MG63 (cell line): ENCODE results near the gene CD300LF. TPM values are rescaled to one million over a fixed set of nuclear protein-coding genes. Genes with fewer than 3 reads are reported as not detected.

Source experiments
- DNase-seq: peaks from one replicate; pipeline ENCODE4 v3.0.0-alpha.2; 2020
- H3K27me3 ChIP-seq: fragments of 250-450 bp; sonication (Bioruptor Pico); 2 replicates; pipeline ENCODE4 v1.5.1; 2020; ENCODE audit warnings: mild to moderate bottlenecking, moderate library complexity
- H3K36me3 ChIP-seq: fragments of 250-450 bp; sonication (Bioruptor Pico); 2 replicates; pipeline ENCODE4 v1.5.1; 2020; ENCODE audit warnings: mild to moderate bottlenecking, moderate library complexity
- H3K4me3 ChIP-seq: fragments of 250-450 bp; sonication (Bioruptor Pico); 2 replicates; pipeline ENCODE4 v1.5.1; 2020; ENCODE audit warnings: mild to moderate bottlenecking, moderate library complexity
- H3K9me3 ChIP-seq: fragments of 250-450 bp; sonication (Bioruptor Pico); 2 replicates; pipeline ENCODE4 v1.5.1; 2020; ENCODE audit warnings: mild to moderate bottlenecking, moderate library complexity
- total RNA-seq: library from RNA; depleted of rRNA; stranded (reverse); fragments of >200 nt; shearing (Covaris generic); gene quantifications from 2 replicates; pipeline ENCODE4 v1.2.3, GENCODE V29; 2014; ENCODE audit warnings: low replicate concordance

Gene CD300LF
- total RNA-seq, 1 experiment from 2014 or later: not detected

DNA sequence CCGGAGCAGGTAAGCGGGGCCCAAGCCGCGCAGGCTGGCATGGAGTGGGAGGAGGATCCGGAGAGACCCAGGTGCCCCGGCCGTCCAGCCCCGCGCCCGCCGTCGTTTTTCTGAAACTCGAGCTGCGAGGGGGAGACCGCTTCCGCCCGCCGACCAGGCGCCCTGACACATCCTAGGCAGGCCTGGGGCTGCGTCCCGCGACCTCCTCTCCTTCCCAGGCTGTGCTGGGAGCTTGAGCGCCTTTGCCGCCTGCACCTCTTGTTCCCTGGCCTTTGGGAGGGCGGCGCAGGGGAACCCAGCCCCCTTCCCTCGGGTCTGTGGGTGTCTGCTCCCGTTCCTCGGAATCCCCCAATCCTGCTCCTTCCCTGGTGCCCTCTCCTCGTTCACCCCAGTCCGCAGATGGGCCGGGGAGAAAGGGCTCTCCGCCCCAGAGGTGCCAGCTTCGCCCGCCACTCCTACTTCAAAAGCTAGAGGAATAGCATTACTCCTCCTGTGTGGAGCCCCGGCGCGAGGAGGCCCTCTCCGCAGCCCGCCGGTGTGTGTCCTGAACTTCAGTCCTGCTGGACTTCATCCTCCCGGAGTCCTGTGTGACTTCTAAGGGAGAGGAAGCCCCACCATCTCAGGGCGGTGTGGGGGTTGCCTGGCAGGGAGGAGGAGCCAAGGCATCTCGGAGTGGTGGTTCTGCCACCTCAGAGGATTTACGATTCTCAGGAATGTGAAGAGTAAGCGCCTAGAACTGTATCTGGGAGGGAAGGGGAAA is 36.7 kb upstream of the CD300LF start:
- no peaks in the 10 kb centered on the region for H3K9me3 ChIP-seq

DNA sequence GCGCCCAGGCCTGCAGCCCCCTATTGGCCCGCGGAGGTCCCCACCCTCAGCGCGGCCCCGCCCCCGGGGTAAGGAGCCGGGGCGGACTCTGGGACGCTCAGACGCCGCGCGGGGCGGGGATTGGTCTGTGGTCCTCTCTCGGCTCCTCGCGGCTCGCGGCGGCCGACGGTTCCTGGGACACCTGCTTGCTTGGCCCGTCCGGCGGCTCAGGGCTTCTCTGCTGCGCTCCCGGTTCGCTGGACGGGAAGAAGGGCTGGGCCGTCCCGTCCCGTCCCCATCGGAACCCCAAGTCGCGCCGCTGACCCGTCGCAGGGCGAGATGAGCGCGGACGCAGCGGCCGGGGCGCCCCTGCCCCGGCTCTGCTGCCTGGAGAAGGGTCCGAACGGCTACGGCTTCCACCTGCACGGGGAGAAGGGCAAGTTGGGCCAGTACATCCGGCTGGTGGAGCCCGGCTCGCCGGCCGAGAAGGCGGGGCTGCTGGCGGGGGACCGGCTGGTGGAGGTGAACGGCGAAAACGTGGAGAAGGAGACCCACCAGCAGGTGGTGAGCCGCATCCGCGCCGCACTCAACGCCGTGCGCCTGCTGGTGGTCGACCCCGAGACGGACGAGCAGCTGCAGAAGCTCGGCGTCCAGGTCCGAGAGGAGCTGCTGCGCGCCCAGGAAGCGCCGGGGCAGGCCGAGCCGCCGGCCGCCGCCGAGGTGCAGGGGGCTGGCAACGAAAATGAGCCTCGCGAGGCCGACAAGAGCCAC is 36.0 kb upstream of the CD300LF start, which contains the start of gene NHERF1:
Gene NHERF1 (plus strand): TSS at position 100 of the 750 bp plus-strand sequence. CDS start 219 bp downstream, at position 319.
- Histone ChIP-seq H3K4me3 (peak within 1 kb of the TSS; percentile 99), H3K9me3 (no peaks in the 10 kb centered on the region), H3K36me3 (peaks cover 30% of the 10 kb centered on the region), H3K27me3 (no peaks in the 10 kb centered on the region)
- DNase-seq: peak; percentile 97

More for the DNA sequence above, 36.7 kb upstream of the CD300LF start:
- DNase-seq: no peak
- Histone ChIP-seq H3K27me3 (no peaks in the 10 kb centered on the region), H3K36me3 (peaks cover 30% of the 10 kb centered on the region), H3K4me3 (peak overlapping the region; percentile 99)

DNA sequence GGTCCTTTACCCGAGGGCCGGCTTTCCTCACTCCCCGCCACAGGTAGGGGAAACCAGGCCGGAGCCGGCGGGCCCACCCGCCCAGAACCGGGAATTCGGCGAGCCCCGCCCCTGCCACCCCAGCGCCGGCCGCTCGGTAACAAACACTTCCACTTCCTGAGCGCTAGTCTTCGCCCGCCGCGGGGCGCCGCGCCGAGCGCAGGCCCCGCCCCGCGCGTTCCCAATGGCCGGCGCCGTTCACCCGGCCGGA is 35.5 kb upstream of the CD300LF start:
- no peak for DNase-seq
- H3K27me3 ChIP-seq: no peaks in the 10 kb centered on the region
- peak overlapping the region; percentile 99 for H3K4me3 ChIP-seq
- peaks cover 29% of the 10 kb centered on the region for H3K36me3 ChIP-seq
- no peaks in the 10 kb centered on the region for H3K9me3 ChIP-seq

DNA sequence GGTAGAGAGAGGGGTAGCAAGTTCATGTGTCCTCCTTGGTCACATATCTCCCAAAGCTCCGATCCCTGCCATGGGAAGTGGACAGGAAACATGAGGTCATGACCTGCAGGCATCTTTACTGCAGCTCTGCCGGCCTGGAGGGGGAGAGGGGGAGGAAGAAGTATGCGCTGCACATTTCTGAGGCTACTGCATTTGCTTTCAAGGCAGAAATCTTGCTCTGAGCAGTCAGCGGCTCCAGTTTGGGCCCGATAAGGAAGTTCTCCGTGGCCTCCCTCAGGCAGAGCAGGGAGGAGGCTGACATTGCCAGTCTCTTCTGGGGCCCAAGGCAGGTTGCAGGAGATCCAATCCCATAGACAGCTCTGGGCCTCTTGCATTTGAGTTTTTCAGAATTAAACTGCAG is 34.2 kb upstream of the CD300LF start:
- no peak overlapping the region for H3K4me3 ChIP-seq
- peaks cover 19% of the 10 kb centered on the region for H3K36me3 ChIP-seq
- no peaks in the 10 kb centered on the region for H3K9me3 ChIP-seq
- no peaks in the 10 kb centered on the region for H3K27me3 ChIP-seq
- no peak for DNase-seq

DNA sequence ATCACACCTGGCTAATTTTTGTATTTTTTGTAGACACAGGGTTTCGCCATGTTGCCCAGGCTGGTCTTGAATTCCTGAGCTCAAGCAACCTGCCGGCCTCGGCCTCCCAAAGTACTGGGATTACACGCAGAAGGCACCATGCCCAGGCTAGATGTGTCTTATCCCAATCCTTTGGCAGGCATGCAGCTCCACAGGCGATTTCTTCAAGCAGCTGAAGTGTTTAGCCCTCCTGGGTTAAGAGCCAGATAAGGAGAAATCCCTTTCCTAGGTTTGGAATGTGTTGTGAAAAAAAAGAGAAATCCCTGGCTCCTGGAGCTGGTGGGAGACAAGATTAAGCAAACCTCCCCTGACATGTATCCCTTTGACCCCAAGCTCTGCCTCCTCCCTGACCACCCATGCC is 33.7 kb upstream of the CD300LF start:
- Histone ChIP-seq H3K9me3 (no peaks in the 10 kb centered on the region), H3K4me3 (no peak overlapping the region), H3K27me3 (no peaks in the 10 kb centered on the region), H3K36me3 (peaks cover 18% of the 10 kb centered on the region)
- peak; percentile 45 for DNase-seq

DNA sequence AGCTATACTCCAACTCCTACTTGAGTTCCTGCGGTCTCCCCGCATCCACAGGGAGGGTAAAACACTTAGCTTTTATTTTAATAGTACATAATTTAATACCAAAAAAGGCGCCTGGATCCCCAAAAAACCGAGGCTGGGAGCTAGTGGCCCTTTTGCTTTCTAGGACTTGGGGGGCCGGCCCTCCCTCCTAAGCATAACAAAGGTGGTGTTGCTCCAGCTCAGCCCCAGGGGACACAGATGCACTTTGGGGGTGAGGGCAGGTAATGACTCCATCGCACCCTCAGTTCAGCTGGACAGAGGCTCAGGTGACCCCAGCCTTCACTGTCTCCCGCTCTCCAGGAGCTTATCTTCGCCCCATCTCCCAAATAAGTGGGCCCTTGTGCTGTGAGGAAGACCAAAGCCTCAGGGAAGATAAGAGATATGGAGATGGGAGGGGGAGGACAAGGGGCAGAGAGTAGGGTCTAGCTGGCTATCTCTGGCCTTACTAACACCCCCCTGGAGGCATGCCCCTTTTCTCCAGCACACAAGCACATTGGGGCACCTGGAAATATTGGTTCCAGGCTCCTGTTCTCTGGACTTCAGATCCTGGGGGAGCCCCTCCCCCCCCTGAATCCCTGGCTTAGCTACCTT is 32.9 kb upstream of the CD300LF start:
- no peak overlapping the region for H3K4me3 ChIP-seq
- no peaks in the 10 kb centered on the region for H3K9me3 ChIP-seq
- no peaks in the 10 kb centered on the region for H3K27me3 ChIP-seq
- H3K36me3 ChIP-seq: peaks cover 11% of the 10 kb centered on the region
- no peak for DNase-seq

DNA sequence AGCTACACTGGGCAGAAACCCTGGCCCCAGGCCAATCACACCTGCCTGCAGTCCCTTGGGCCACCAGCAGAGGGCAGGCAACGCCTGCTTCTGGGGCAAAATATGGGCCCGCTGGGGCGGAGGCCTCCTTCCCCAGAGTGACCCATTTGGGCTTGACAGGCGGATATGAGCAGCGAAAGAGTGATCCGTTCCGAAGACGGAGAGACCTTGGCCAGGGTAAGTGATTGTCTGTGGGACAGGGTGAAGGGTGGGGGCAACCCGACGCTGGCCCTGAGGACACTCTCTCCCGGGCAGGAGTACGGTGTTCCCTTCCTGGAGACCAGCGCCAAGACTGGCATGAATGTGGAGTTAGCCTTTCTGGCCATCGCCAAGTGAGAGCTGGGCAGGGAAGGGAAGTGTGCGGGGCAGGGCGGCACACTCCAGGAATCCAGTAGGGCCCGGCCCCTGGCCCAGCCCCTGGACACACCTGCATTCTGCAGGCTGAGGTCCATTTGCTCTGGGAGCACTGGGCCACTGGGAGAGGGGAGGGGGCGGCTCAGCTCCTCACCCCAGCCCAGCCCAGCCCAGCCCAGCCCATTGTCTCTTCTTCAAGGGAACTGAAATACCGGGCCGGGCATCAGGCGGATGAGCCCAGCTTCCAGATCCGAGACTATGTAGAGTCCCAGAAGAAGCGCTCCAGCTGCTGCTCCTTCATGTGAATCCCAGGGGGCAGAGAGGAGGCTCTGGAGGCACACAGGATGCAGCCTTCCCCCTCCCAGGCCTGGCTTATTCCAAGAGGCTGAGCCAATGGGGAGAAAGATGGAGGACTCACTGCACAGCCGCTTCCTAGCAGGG is 32.2 kb upstream of the CD300LF start:
- H3K36me3 ChIP-seq: peaks cover 7% of the 10 kb centered on the region

DNA sequence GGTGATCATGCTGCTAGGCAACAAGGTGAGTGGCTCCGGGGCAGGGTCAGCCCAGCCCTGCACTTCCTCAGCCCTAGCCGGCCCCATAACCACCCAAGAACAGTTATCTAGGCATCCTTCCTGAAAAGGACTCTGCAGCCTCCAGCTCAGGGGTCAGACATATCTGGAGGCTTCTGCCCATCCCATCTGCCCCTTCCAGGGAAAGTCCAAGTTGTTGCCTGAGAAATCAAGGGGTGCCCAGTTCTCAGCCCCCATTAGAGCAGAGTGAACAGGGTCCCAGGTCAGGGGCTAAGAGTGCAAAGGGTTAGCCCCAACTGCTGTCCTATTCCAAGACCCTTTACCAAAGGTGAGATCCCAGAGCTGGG is 31.6 kb upstream of the CD300LF start:
- no peak for DNase-seq
- H3K27me3 ChIP-seq: no peaks in the 10 kb centered on the region
- no peaks in the 10 kb centered on the region for H3K9me3 ChIP-seq

More for the DNA sequence above, 32.2 kb upstream of the CD300LF start:
- peak; percentile 68 for DNase-seq
- no peaks in the 10 kb centered on the region for H3K9me3 ChIP-seq
- no peak overlapping the region for H3K4me3 ChIP-seq
- no peaks in the 10 kb centered on the region for H3K27me3 ChIP-seq

DNA sequence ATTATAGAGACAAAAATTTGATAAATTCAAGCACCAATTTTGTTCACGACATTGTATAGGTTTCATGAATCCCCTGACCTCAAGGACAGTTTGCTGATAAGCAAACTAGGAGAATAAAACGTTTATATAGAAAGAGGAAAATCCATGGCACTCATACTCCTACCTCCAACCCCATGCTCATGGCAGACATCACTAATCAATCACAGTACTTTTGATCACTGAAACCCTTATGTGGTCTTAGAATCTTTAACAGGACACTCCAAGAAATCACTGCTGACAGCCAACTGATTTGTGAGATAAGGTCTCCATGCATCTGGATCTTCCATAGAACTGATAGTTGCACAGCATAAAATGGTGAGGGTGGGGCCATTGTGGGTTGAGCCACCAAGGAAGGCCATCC is 31.0 kb upstream of the CD300LF start:
- Histone ChIP-seq H3K36me3 (no peaks in the 10 kb centered on the region), H3K27me3 (no peaks in the 10 kb centered on the region), H3K4me3 (no peak overlapping the region), H3K9me3 (no peaks in the 10 kb centered on the region)
- no peak for DNase-seq

More for the DNA sequence above, 31.6 kb upstream of the CD300LF start:
- Histone ChIP-seq H3K36me3 (peaks cover under 1% of the 10 kb centered on the region), H3K4me3 (no peak overlapping the region)

DNA sequence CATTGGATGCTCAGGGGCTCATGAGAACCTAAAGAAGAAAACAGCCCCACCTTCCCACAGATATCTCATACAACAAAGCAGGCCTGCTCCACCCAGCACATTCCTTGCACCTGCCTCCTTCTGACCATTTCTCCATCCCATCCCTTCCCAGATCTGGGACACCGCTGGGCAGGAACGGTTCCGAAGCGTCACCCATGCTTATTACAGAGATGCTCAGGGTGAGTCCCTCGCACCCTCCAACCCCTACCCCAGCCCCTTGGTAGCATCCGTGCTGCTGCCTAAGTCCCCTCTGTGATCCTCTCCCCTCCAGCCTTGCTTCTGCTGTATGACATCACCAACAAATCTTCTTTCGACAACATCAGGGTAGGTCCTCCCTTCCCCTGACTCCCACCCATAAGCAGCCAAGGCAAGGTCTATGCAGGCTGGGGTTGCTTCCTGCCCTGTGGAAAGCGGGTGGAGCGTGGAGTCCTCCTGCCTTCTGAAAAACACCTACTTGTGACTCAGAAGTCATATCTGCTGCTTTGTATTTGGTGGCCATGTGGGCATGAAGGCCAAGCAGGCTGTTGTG is 30.3 kb upstream of the CD300LF start:
- Histone ChIP-seq H3K27me3 (peaks cover 2% of the 10 kb centered on the region; the same call in 1 of the 2 replicates), H3K9me3 (no peaks in the 10 kb centered on the region), H3K36me3 (no peaks in the 10 kb centered on the region), H3K4me3 (no peak overlapping the region)
- no peak for DNase-seq

DNA sequence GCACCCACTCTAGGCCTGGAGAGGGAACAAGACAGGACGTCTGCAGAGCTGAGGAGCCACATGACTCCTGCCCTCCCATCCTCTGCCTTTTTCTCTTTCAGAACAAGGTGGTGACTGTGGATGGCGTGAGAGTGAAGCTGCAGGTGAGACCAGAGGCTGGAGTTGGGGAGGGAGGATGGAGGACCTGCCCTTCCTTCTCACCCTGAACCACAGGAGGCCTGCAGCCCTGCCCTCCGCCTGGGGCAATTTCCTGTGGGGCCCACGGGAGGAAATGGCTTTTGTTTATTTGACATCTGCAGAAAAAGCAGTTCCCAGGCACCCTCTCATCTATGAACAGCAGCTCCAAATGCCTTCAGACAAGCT is 29.4 kb upstream of the CD300LF start:
- DNase-seq: no peak
- Histone ChIP-seq H3K9me3 (no peaks in the 10 kb centered on the region), H3K4me3 (no peak overlapping the region), H3K36me3 (no peaks in the 10 kb centered on the region), H3K27me3 (peaks cover 11% of the 10 kb centered on the region)

DNA sequence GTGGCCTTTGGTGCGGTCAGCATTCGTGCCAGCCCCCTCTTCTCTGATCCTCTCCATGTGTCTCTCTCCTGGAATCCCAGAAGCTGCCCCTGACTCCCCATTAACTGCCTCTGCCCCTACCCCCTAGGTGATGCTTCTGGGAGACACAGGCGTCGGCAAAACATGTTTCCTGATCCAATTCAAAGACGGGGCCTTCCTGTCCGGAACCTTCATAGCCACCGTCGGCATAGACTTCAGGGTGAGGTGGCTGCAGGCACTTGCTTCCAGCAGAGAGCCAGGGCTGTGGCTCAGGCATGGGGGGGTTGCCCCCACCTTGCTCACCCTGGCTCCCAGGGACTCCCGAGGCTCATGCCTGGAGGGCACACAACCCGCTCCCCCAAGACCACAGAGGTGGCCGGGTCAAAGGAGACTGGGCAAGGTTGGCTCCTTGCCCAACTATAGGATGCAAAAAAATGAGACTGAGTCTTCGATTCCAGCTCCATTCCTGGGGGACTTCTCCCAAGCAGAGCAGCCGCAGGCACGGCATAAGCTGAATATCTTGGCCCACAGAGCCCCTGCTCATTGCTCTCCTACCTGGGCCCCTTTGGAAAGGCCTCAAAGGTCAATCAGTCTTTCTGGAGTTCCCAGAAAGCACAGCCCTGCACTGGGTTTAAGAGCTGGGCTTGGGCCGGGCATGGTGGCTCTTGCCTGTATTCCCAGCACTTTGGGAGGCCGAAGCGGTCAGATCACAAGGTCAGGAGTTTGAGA is 28.1 kb upstream of the CD300LF start:
- Histone ChIP-seq H3K9me3 (no peaks in the 10 kb centered on the region), H3K4me3 (no peak overlapping the region), H3K27me3 (peaks cover 19% of the 10 kb centered on the region), H3K36me3 (no peaks in the 10 kb centered on the region)
- no peak for DNase-seq

DNA sequence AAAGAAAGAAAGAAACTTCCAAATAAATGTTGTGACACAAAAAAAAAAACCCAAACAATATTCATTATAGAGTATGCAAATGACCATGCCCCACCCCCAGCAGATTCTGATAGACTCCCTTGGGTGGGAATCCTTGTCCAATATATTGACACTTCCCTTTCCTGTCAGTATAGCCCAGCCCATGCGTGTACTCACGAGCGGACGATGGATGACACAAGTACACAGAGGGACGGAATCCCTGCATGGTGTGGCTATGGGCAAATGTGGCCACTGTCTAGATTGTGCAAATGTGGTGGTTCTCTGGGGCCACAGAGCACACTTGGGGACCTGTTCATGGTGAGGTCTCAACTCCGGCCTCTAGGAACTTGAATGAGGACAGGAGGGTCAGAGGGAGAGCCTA is 27.4 kb upstream of the CD300LF start:
- Histone ChIP-seq H3K9me3 (no peaks in the 10 kb centered on the region), H3K36me3 (no peaks in the 10 kb centered on the region), H3K27me3 (peaks cover 19% of the 10 kb centered on the region), H3K4me3 (no peak overlapping the region)
- DNase-seq: no peak

DNA sequence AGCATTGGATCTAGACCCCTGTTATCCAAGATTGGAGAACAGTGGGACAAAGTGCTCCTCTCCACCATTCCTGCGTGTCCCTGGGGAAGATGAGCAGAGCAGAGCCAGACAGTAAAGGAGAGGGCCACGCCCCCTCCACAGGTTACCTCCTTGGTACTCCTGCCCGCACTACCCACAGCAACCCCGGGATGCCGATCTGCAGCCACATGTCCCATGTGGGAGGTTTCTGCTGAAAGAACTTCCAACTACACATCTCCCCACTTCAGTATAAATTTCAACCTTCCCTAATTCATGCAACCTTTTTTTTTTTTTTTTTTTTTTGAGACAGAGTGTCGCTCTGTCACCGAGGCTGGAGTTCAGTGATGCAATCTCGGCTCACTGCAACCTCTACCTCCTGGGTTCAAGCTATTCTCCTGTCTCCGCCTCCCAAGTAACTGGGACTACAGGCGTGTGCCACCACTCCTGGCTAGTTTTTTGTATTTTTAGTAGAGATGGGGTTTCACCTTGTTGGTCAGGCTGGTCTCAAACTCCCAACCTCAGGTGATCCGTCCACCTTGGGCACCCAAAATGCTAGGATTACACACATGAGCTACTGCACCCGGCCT is 26.6 kb upstream of the CD300LF start:
- no peak for DNase-seq
- no peaks in the 10 kb centered on the region for H3K9me3 ChIP-seq
- H3K27me3 ChIP-seq: peaks cover 21% of the 10 kb centered on the region
- no peaks in the 10 kb centered on the region for H3K36me3 ChIP-seq
- no peak overlapping the region for H3K4me3 ChIP-seq

DNA sequence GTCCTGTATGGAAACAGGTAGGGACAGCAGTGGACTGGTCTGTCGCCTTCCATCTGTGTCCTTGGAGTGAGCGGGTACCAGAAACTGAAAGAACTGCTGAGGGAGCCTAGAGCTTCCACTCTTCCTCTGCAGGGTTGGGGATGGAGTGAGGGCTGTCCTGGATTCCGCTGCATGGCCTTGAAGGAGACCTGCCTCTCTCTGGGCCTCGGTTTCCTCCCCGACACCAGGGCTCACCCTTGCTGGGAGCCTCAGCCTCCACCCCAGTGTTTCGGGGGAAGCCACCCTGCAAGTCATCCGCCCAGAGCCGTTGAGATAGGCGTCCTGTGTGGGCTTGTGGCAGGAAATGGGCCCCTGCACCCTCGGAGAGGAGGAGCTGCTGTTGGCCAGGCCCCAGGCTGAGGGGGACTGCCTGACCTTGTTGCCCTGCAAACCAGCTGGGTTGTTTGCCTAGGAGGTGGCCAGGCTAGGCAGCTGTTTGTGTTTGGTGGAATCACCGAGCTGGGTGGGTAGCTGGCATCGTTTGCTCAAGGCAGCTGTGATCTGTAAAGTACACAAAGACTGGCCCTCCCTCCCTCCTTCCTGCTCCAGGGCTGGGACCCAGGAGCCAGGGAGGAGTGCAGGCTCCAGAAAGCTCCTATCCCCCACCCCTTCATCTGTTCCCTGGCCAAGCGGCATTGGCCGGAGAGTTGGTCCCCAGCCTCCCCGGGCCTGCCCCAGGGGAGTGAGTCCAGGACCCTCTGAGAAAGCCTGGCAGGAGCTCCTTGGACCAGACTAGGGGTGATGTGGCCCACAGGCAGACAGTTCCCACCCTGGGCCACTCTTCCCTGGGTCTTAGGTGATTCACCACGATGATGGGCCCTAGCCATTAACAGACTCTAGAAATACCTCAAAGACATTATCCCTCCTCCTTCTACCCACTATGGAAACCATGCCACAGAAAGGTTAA is 25.6 kb upstream of the CD300LF start:
- DNase-seq: no peak
- Histone ChIP-seq H3K9me3 (no peaks in the 10 kb centered on the region), H3K36me3 (no peaks in the 10 kb centered on the region), H3K27me3 (peaks cover 22% of the 10 kb centered on the region), H3K4me3 (no peak overlapping the region)
